RWPE1 (cell line): ENCODE results near the gene M1AP.

Experiments
- CTCF ChIA-PET: fragments of 350-600 bp; sonication (Branson Sonifier 250); formaldehyde crosslinking; extraction: SDS; loops from one replicate; lab custom pipeline; 2021; lab: Yijun Ruan, JAX
- POLR2A ChIA-PET: fragments of 400-600 bp; formaldehyde crosslinking; extraction: SDS; loops from one replicate; lab custom pipeline; 2020; ENCODE audit warnings: antibody characterized with exemption; ENCODE audit not compliant: low non-redundant PET; lab: Yijun Ruan, JAX
- DNase-seq: peaks from one replicate; pipeline ENCODE4 v3.0.0; 2012; ENCODE audit warnings: low spot score
- H3K27ac ChIP-seq: fragments of 450-650 bp; 2 replicates; pipeline ENCODE4 v1.5.1; 2017
- TF ChIP-seq, protein P1 (sequence below): fragments of 450-650 bp; conservative IDR thresholded peaks from 2 replicates; pipeline ENCODE4 v1.5.1; 2017; ENCODE audit warnings: low read depth, mild to moderate bottlenecking

The M1AP gene

DNA sequence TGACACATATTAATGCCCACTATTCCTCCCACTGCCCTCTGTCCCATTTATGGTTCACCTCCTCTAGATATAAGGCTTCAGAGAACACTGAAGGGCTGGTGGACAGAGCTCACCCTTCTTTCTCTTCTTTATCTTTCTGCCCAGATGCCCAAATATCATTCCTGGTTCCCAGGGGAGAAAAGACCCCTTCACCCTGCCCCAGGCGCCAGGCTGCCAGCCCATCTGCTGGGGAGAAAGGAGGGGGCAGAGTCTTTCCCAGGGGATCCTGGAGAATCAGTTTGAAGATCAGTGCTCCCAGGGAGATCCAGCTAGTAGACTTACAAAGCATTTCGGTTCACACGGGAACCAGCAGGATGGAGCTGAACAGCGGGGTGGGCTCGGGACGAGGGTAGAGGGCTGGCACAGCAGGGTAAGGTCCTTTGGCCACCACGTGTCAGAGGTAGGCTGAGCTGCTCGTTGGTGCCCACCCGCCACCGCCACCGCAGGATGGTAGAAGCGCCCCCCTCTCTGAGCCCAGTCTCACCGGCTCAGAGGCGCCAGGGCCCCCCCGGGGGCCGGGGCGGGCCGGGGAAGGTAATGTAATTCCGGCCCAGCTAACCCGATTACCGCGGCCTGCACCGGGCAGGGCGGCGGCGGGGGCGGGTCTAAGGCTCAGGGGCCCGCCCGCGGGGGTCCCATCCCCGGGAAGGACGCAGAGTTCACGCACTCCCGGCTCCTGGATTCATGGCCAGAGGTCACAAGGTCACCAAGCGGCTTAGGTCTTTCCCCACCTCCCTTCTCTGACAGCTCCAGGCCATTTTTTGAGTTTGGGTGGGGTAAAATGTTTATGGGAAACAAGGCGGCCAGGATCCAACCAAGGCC is 135.2 kb downstream of the M1AP start:
- no peak for DNase-seq
- CTCF ChIA-PET, result interaction anchor here (0.5 to 0.9 kb wide), 5 partner anchors 9 to 471 kb away, joined by 3 to 4 read pairs (median 3); no protein-coding TSS in a partner anchor
- H3K27ac ChIP-seq, result no peak overlapping the region
- TF ChIP-seq, protein P1, sequence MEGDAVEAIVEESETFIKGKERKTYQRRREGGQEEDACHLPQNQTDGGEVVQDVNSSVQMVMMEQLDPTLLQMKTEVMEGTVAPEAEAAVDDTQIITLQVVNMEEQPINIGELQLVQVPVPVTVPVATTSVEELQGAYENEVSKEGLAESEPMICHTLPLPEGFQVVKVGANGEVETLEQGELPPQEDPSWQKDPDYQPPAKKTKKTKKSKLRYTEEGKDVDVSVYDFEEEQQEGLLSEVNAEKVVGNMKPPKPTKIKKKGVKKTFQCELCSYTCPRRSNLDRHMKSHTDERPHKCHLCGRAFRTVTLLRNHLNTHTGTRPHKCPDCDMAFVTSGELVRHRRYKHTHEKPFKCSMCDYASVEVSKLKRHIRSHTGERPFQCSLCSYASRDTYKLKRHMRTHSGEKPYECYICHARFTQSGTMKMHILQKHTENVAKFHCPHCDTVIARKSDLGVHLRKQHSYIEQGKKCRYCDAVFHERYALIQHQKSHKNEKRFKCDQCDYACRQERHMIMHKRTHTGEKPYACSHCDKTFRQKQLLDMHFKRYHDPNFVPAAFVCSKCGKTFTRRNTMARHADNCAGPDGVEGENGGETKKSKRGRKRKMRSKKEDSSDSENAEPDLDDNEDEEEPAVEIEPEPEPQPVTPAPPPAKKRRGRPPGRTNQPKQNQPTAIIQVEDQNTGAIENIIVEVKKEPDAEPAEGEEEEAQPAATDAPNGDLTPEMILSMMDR, result no peak
- POLR2A ChIA-PET, result no interaction called here

DNA sequence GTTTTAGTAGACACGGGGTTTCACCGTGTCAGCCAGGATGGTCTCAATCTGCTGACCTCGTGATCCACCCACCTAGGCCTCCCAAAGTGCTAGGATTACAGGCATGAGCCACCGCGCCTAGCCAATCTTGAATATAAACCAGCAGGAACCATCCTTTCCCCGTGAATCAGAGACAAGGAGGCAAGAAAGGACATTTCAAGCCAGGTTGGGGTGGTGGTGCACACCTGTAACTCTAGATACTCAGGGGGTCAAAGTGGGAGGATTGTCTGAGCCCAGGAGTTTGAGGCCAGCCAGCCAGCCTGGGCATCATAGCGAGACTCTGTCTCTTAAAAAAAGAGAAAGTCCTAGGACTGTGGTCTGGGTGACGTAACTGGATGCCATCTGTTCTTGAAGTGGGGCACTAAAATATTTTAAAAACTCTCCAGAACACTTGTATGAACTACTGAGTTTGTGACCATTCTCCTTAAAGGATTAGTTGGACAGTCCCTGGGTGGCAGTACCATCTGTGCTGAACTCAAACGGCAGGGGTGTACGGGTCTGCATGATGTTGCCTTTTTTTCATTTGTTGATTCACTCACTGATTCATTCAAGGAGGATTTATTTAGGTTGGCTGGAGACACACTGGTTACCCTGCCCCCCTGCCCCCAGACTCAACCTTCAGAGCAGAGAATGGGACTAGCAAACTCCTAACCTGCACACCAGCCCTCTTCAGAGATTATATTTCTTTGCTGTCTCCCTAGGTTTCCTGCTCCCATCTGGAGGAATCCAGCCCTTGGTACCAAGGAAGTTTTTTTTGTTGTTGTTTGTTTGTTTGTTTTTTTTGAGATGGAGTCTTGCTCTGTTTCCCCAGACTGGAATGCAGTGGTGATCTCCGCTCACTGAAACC is 136.8 kb downstream of the M1AP start:
- ChIA-PET POLR2A (no interaction called here), CTCF (no interaction called here)
- H3K27ac ChIP-seq, result no peak overlapping the region
- DNase-seq, result no peak
- TF ChIP-seq, protein P1, result no peak

DNA sequence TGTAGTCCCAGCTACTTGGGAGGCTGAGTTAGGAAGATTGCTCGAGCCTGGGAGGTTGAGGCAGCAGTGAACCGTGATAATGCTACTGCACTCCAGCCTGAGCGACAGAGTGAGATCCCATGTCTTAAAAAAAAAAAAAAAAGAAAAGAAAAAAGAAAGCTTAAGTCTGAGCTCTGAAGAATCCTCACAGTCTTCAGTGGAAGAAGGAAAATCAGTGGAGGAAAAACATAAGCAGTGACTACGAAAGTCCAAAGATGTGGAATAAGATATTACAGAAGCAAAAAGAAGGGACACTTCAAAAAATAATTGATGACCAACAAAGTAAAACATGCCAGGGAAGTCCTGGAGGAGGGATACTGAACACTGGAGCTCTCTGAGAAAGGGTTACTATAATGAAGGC is 137.9 kb downstream of the M1AP start:
- ChIA-PET CTCF (no interaction called here), POLR2A (interaction anchor here (1.1 kb wide), 1 partner anchor 20 kb away, joined by 12 read pairs; no protein-coding TSS in a partner anchor)

DNA sequence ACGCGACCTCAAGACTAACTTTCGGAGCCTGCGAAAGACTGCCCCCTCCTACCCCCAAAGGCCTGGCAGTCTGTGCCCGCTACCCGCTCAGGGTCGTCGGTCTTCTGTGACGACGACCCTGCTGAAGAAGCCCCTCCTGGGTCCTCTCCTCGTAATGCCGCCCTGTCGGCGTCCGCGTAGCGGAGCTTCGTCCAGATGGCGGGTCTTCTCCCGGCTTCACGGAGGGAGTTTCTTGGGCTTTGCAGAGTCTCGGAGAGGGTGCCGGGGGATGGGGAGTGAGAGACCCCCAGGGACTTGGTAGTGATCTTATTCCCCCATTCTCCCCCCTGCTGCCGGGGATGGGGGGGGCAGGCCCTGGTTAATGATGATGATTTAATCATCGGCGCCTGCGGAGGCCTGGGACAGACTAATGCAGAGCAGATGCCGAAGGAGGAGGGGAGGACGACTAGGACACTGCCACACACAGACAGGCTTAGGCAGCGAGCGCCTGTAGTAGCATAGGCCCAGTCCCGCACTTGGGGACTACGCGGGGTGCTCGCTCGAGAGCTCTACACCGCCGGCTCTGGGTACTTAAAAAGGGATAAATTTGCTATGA is 140.1 kb downstream of the M1AP start:
- TF ChIP-seq, protein P1, result no peak
- DNase-seq, result no peak
- ChIA-PET CTCF (interaction anchor here (0.7 to 1.7 kb wide), 6 partner anchors 11 to 42 kb away, joined by 3 to 7 read pairs (median 4); partner anchors contain the start of genes CCDC142 and TTC31), POLR2A (no interaction called here)
- H3K27ac ChIP-seq, result peak overlapping the region; percentile 96

More for the DNA sequence above, 137.9 kb downstream of the M1AP start:
- H3K27ac ChIP-seq, result no peak overlapping the region
- no peak for DNase-seq
- TF ChIP-seq, protein P1, result no peak
